Measurements from ENCODE around the gene SNTB2. TPM values are rescaled to one million over a fixed set of nuclear protein-coding genes. Genes with fewer than 3 reads are reported as not detected.

Gene SNTB2
- total and polyA plus RNA-seq, 2 of the 8 experiments (the other 6 are each of a cell fraction or from before 2014, with no cell fraction given) = 6.0 to 16.1 TPM

DNA sequence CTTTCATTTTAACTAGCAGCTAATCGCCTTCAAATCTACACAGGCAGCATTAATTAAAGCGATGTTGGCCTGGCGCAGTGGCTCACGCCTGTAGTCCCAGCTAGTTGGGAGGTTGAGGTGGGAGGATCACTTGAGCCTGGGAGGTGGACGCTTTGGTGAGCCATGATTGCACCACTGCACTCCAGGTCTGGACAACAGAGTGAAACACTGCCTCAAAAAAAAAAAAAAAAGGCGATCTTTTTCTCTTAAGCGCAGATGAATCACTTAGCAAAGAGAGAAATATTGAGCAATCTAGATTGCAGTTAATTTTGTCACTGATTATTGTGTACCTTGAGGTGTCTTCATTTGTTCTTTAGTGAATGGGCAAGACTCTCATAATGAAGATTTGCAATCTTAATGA is 12.4 kb downstream of the SNTB2 start:
- no peak overlapping the region for H2BK12ac ChIP-seq (ENCODE audit: low read depth, low read length)
- no peaks in the 10 kb centered on the region for H3K27me3 ChIP-seq (replicated peaks in 1 of 4; ENCODE audit: control insufficient read depth in 3 of 4, extremely low read depth in 1 of 4, insufficient read depth in 3 of 4, low read length in 3 of 4)
- no peak overlapping the region for H4K5ac ChIP-seq (ENCODE audit: insufficient read length, low read depth, low read length)
- no peak overlapping the region for H2BK5ac ChIP-seq (ENCODE audit: low read depth, low read length)
- no peaks in the 10 kb centered on the region for H3K36me3 ChIP-seq (ENCODE audit: control insufficient read depth in 2 of 4, insufficient read depth in 4 of 4, low read length in 3 of 4)
- H2AFZ ChIP-seq (ENCODE audit: low read length) = no peak overlapping the region
- no peak overlapping the region for H4K91ac ChIP-seq (replicated peaks; ENCODE audit: insufficient read length, low read length)
- H2BK120ac ChIP-seq (replicated peaks; ENCODE audit: low read depth, low read length) = no peak overlapping the region
- DNase-seq (ENCODE audit: low read depth in 1 of 2, low spot score in 2 of 2) = no peak
- no peak overlapping the region for H3K27ac ChIP-seq (ENCODE audit: low read depth, low read length)
- peaks cover 0 to 24% of the 10 kb centered on the region in 2 experiments; a peak in 2 of 4 replicates for H3K79me2 ChIP-seq (ENCODE audit: control insufficient read depth in 1 of 2, insufficient read depth in 2 of 2, low read length in 2 of 2)
- no peak overlapping the region for H3K23ac ChIP-seq (ENCODE audit: insufficient read length)
- no peak overlapping the region for H2BK20ac ChIP-seq (ENCODE audit: low read length)
- no peak overlapping the region for H2BK15ac ChIP-seq (ENCODE audit: low read length)
- no peak overlapping the region for H3K18ac ChIP-seq (ENCODE audit: extremely low read depth, low read length)
- TF ChIP-seq TAF7 (optimal IDR thresholded peaks at IDR 0.05; ENCODE audit: borderline replicate concordance, low read depth, low read length) (no peak), HDAC2 (IDR thresholded peaks at IDR 0.05; ENCODE audit: borderline replicate concordance in 1 of 2, low read depth in 2 of 2, low read length in 2 of 2) (no peak), BRCA1 (IDR thresholded peaks at IDR 0.05; ENCODE audit: low read depth, low read length) (no peak), RNF2 (IDR thresholded peaks at IDR 0.05; ENCODE audit: borderline replicate concordance, low read depth, low read length, missing control alignments, poor library complexity, severe bottlenecking) (no peak), ZNF274 (IDR thresholded peaks at IDR 0.05; ENCODE audit: borderline replicate concordance, extremely low read depth, low read length) (no peak), SIX5 (IDR thresholded peaks at IDR 0.05; ENCODE audit: low read depth, low read length) (no peak), SIRT6 (IDR thresholded peaks at IDR 0.05; ENCODE audit: low read length) (no peak), POU5F1 (IDR thresholded peaks at IDR 0.05; ENCODE audit: low read depth, low read length) (no peak), NRF1 (IDR thresholded peaks at IDR 0.05; ENCODE audit: low read depth, low read length) (no peak)
- TF ChIP-seq, protein P1, sequence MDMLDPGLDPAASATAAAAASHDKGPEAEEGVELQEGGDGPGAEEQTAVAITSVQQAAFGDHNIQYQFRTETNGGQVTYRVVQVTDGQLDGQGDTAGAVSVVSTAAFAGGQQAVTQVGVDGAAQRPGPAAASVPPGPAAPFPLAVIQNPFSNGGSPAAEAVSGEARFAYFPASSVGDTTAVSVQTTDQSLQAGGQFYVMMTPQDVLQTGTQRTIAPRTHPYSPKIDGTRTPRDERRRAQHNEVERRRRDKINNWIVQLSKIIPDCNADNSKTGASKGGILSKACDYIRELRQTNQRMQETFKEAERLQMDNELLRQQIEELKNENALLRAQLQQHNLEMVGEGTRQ (IDR thresholded peaks at IDR 0.05; ENCODE audit: low read length) = no peak
- TF ChIP-seq, protein P2, sequence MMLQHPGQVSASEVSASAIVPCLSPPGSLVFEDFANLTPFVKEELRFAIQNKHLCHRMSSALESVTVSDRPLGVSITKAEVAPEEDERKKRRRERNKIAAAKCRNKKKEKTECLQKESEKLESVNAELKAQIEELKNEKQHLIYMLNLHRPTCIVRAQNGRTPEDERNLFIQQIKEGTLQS (IDR thresholded peaks at IDR 0.05; ENCODE audit: insufficient read depth, low read depth, low read length) = no peak
- no peaks in the 10 kb centered on the region for H3K4me1 ChIP-seq (replicated peaks in 1 of 4; ENCODE audit: control insufficient read depth in 3 of 4, insufficient read depth in 4 of 4, low read length in 3 of 4)
- 95% methylated on average over 7 of the region's 7 CpGs; no CpG with 5 or more reads in 1 of the 2 experiments for WGBS, 2 experiments (ENCODE audit: extremely low coverage in 1 of 2, insufficient coverage in 1 of 2, insufficient read length in 1 of 2, insufficient replicate concordance in 2 of 2, low coverage in 1 of 2, low lambda C conversion rate in 2 of 2, missing lambda C conversion rate in 1 of 2)
- no peak for FAIRE-seq
- CTCF ChIA-PET (ENCODE audit: partially characterized antibody) = interaction anchor here (0.6 kb wide), 1 partner anchor 10 kb away, joined by 3 read pairs; no protein-coding TSS in a partner anchor
- no peak overlapping the region for H3K4me3 ChIP-seq (ENCODE audit: extremely low read depth in 1 of 4, insufficient read depth in 2 of 4, low read depth in 3 of 4, low read length in 4 of 4)
- no peak overlapping the region for H3K9ac ChIP-seq (replicated peaks in 1 of 4; ENCODE audit: extremely low read depth in 1 of 4, low read depth in 3 of 4, low read length in 3 of 4)
- H3K23me2 ChIP-seq (ENCODE audit: low read depth, low read length) = no peaks in the 10 kb centered on the region
- H4K8ac ChIP-seq (ENCODE audit: extremely low read depth, insufficient read depth, low read length) = no peak overlapping the region
- H4K20me1 ChIP-seq (replicated peaks in 1 of 2; ENCODE audit: control insufficient read depth in 1 of 2, insufficient read depth in 2 of 2, low read length in 2 of 2) = no peaks in the 10 kb centered on the region
- H2AK5ac ChIP-seq (ENCODE audit: low read depth, low read length) = no peak overlapping the region
- H3K14ac ChIP-seq (ENCODE audit: insufficient read length) = no peak overlapping the region
- H3K56ac ChIP-seq (replicated peaks; ENCODE audit: insufficient read length, low read depth, low read length) = no peak overlapping the region
- H3K4me2 ChIP-seq (ENCODE audit: insufficient read depth in 1 of 2, low read depth in 2 of 2, low read length in 2 of 2) = no peak overlapping the region
- no peaks in the 10 kb centered on the region for H3K9me3 ChIP-seq (ENCODE audit: insufficient read depth in 2 of 2, low read depth in 1 of 2, low read length in 1 of 2)
- H3K79me1 ChIP-seq (ENCODE audit: low read depth, low read length) = peaks cover 4% of the 10 kb centered on the region; the same call in 1 of the 2 replicates
- POLR2A ChIA-PET (ENCODE audit: partially characterized antibody) = no interaction called here
- no peak overlapping the region for H3K4ac ChIP-seq (replicated peaks; ENCODE audit: insufficient read length, low read depth, low read length)
